AG04450 (cell line): ENCODE measurements around the gene SLC26A1. TPM values are rescaled to one million over a fixed set of nuclear protein-coding genes. Genes with fewer than 3 reads are reported as not detected.

Experiments
- CTCF ChIA-PET: fragments of 300-600, 350-600 bp; formaldehyde crosslinking; extraction: SDS; loops from one replicate; lab custom pipeline; 2022; ENCODE audit warnings: antibody characterized with exemption, inconsistent platforms; lab: Charles Lee
- POLR2A ChIA-PET: fragments of 350-600 bp; formaldehyde crosslinking; extraction: SDS; loops from one replicate; lab custom pipeline; 2021; ENCODE audit warnings: antibody characterized with exemption, inconsistent platforms; lab: Yijun Ruan, JAX
- DNase-seq: peaks from one replicate; pipeline ENCODE4 v3.0.0-alpha.2; 2011; ENCODE audit warnings: low read depth, low spot score
- H3K27ac ChIP-seq: one replicate; pipeline ENCODE4 v1.5.1; 2012; ENCODE audit warnings: low read depth, low read length, control low read depth
- H3K27me3 ChIP-seq: one replicate; pipeline ENCODE4 v1.6.0; 2012; ENCODE audit warnings: low read length; ENCODE audit not compliant: control insufficient read depth, insufficient read depth
- H3K4me3 ChIP-seq: 2 replicates; pipeline ENCODE4 v1.5.1; 2011; ENCODE audit warnings: mild to moderate bottlenecking, low read depth, low read length, control low read depth
- H3K9me3 ChIP-seq: 2 replicates; pipeline ENCODE4 v1.5.1; 2012; ENCODE audit warnings: low read length; ENCODE audit not compliant: control insufficient read depth, insufficient read depth
- CTCF ChIP-seq: IDR thresholded peaks from 2 replicates; pipeline ENCODE4 v1.5.1; 2011; ENCODE audit warnings: low read depth, low read length, control low read depth, inconsistent platforms
- polyA plus RNA-seq: library from polyadenylated mRNA; depleted of rRNA; stranded (reverse); fragments of >200 nt; gene quantifications from 2 replicates; pipeline ENCODE4 v1.2.3, GENCODE V29; 2011

The SLC26A1 gene
- polyA plus RNA-seq, 1 experiment: 0.05 TPM

GRCh38 chr4:1031956-1032795 is 39.0 kb upstream of the SLC26A1 start:
- H3K9me3 ChIP-seq: no peaks in the 10 kb centered on the region; the same call in 1 of the 2 replicates
- no peak for DNase-seq
- no peak for TF ChIP-seq CTCF
- H3K4me3 ChIP-seq: no peak overlapping the region
- H3K27me3 ChIP-seq: no peaks in the 10 kb centered on the region
- no peak overlapping the region for H3K27ac ChIP-seq
- ChIA-PET CTCF (no interaction called here), POLR2A (no interaction called here)

GRCh38 chr4:1031346-1031745 is 38.1 kb upstream of the SLC26A1 start:
- no peak for TF ChIP-seq CTCF
- ChIA-PET CTCF (no interaction called here), POLR2A (no interaction called here)
- H3K27ac ChIP-seq: no peak overlapping the region
- no peaks in the 10 kb centered on the region; the same call in 1 of the 2 replicates for H3K9me3 ChIP-seq
- H3K4me3 ChIP-seq: no peak overlapping the region
- H3K27me3 ChIP-seq: no peaks in the 10 kb centered on the region
- no peak for DNase-seq

GRCh38 chr4:1030559-1030958 is 37.4 kb upstream of the SLC26A1 start:
- no peak overlapping the region for H3K4me3 ChIP-seq
- ChIA-PET POLR2A (no interaction called here), CTCF (no interaction called here)
- H3K9me3 ChIP-seq: no peaks in the 10 kb centered on the region; the same call in 1 of the 2 replicates
- H3K27me3 ChIP-seq: no peaks in the 10 kb centered on the region
- TF ChIP-seq CTCF: no peak
- no peak for DNase-seq
- no peak overlapping the region for H3K27ac ChIP-seq

- TF ChIP-seq CTCF: no peak
- DNase-seq: no peak
- CTCF ChIA-PET: no interaction called here
- Histone ChIP-seq H3K27me3 (no peaks in the 10 kb centered on the region), H3K9me3 (no peaks in the 10 kb centered on the region; the same call in 1 of the 2 replicates), H3K27ac (no peak overlapping the region), H3K4me3 (no peak overlapping the region)
- POLR2A ChIA-PET: no interaction called here
Measured at GRCh38 chr4:1030031-1030430, 36.8 kb upstream of the SLC26A1 start.

GRCh38 chr4:1029529-1029928 is 36.3 kb upstream of the SLC26A1 start:
- CTCF ChIA-PET: no interaction called here
- TF ChIP-seq CTCF: no peak
- no peak overlapping the region for H3K4me3 ChIP-seq
- no peak for DNase-seq
- H3K27ac ChIP-seq: no peak overlapping the region
- H3K27me3 ChIP-seq: no peaks in the 10 kb centered on the region
- POLR2A ChIA-PET: no interaction called here
- no peaks in the 10 kb centered on the region; the same call in 1 of the 2 replicates for H3K9me3 ChIP-seq
